ENCODE results near the gene RUNDC1.

The RUNDC1 gene

GRCh38 chr17:43031666-43032065, 51.3 kb downstream of the RUNDC1 start:
- TF ChIP-seq TAF1 (IDR thresholded peaks at IDR 0.05; ENCODE audit: borderline replicate concordance, insufficient read depth, low read length), result no peak
- TF ChIP-seq FOXP2 (optimal IDR thresholded peaks at IDR 0.05; ENCODE audit: borderline replicate concordance, extremely low read depth, extremely low read length, insufficient read depth), result no peak
- no peak for TF ChIP-seq REST (IDR thresholded peaks at IDR 0.05; ENCODE audit: insufficient read depth in 1 of 2, low read depth in 2 of 2, low read length in 2 of 2)
- TF ChIP-seq SIN3A (IDR thresholded peaks at IDR 0.05; ENCODE audit: borderline replicate concordance, insufficient read depth, low read length), result no peak
- no peak for TF ChIP-seq POLR2AphosphoS5 (IDR thresholded peaks at IDR 0.05; ENCODE audit: low read depth, low read length)

GRCh38 chr17:43033948-43034881, 53.9 kb downstream of the RUNDC1 start:
- no peak for TF ChIP-seq TAF1 (IDR thresholded peaks at IDR 0.05; ENCODE audit: borderline replicate concordance, insufficient read depth, low read length)
- no peak for TF ChIP-seq FOXP2 (optimal IDR thresholded peaks at IDR 0.05; ENCODE audit: borderline replicate concordance, extremely low read depth, extremely low read length, insufficient read depth)
- TF ChIP-seq SIN3A (IDR thresholded peaks at IDR 0.05; ENCODE audit: borderline replicate concordance, insufficient read depth, low read length), result no peak
- no peak for TF ChIP-seq REST (IDR thresholded peaks at IDR 0.05; ENCODE audit: insufficient read depth in 1 of 2, low read depth in 2 of 2, low read length in 2 of 2)
- TF ChIP-seq POLR2AphosphoS5 (IDR thresholded peaks at IDR 0.05; ENCODE audit: low read depth, low read length), result no peak

- TF ChIP-seq FOXP2 (optimal IDR thresholded peaks at IDR 0.05; ENCODE audit: borderline replicate concordance, extremely low read depth, extremely low read length, insufficient read depth) (no peak), REST (IDR thresholded peaks at IDR 0.05; ENCODE audit: insufficient read depth in 1 of 2, low read depth in 2 of 2, low read length in 2 of 2) (no peak), TAF1 (IDR thresholded peaks at IDR 0.05; ENCODE audit: borderline replicate concordance, insufficient read depth, low read length) (no peak), SIN3A (IDR thresholded peaks at IDR 0.05; ENCODE audit: borderline replicate concordance, insufficient read depth, low read length) (no peak), POLR2AphosphoS5 (IDR thresholded peaks at IDR 0.05; ENCODE audit: low read depth, low read length) (no peak)
Observed at GRCh38 chr17:43034894-43035293, 54.5 kb downstream of the RUNDC1 start.

GRCh38 chr17:43039646-43040045, 59.3 kb downstream of the RUNDC1 start:
- no peak for TF ChIP-seq POLR2AphosphoS5 (IDR thresholded peaks at IDR 0.05; ENCODE audit: low read depth, low read length)
- no peak for TF ChIP-seq FOXP2 (optimal IDR thresholded peaks at IDR 0.05; ENCODE audit: borderline replicate concordance, extremely low read depth, extremely low read length, insufficient read depth)
- TF ChIP-seq TAF1 (IDR thresholded peaks at IDR 0.05; ENCODE audit: borderline replicate concordance, insufficient read depth, low read length), result no peak
- TF ChIP-seq SIN3A (IDR thresholded peaks at IDR 0.05; ENCODE audit: borderline replicate concordance, insufficient read depth, low read length), result no peak
- no peak for TF ChIP-seq REST (IDR thresholded peaks at IDR 0.05; ENCODE audit: insufficient read depth in 1 of 2, low read depth in 2 of 2, low read length in 2 of 2)

Measured in PFSK-1 (cell line).